Stimulated activated CD4-positive, alpha-beta T cell treated with anti-CD3 and anti-CD28 coated beads, Interleukin-1b, Interleukin-23, amount 100 ng/mL, for 1 hour (primary cell): ENCODE data around the gene TNFRSF19.

Experiments
- DNase-seq, 2 donors: peaks; one replicate each; pipeline ENCODE4 v3.0.0-alpha.2; 2020; ENCODE audit warnings: low read depth in 2 of 2

The TNFRSF19 gene

DNA sequence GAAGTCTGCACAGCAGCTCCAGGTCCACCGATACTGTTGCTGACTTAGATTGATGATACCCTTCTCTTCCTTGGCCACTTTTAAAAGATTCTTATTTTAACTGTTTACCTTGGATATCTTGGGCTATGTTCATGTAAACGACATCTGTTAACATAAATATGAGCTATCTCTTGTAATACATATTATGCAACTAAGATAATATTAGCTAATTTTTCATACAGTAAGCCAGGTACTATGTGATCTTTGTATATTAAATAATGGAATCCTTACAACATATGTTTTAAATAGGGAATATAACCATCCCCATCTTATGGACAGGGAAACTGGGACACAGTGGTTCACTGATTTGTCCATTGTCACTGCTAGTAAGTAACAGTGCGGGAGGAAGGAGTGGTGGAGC, 37.9 kb downstream of the TNFRSF19 start:
- DNase-seq, result no peak

DNA sequence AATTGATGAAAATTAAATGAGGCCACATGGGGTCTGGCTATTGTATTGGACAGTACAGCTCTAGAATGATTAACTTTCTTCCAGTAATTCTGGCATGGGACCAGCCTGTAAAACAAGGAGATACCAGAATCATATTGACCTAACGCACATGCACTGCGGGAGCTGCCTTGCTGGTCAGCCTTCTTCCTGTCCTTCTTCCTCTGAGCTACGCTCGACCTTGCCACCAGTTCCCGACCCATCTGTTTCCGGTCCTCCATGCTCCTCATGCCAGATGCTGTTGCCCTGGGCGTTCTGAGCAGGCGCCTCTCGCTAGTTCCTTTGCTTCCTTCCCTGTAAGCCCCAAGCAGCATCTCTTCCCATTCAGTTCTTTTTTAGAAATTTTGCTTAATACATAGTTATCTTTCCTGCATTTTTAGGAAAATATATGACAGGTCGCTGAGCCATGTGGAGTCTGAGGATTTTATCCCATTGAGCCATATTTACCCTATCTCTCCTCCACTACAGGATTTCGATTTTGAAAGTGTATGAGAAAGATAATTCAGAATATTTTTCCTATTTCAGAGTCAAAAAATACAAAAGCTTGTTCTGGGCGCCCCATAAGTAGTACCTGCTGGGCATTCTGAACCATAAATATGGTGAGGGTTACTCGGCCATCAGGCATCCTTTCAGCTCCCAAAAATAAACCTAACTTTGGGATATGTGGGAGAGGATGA, 38.6 kb downstream of the TNFRSF19 start:
- no peak for DNase-seq

DNA sequence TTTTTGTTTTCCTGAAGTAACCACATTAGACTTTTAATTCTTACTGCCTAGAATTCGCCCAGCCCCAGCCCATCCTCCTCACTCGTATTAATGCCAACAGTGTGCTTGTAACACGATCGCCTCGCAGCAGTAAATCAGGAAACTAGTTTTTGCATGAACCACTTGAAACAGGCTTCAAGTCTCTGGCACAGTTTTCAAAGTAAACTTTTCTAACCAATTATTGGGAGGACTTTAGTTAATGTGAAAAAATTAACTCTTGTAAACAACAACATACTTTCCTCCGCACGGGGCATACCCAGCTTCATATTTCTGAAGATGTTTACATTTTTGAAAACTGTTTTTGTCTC, 39.2 kb downstream of the TNFRSF19 start:
- DNase-seq, result no peak

DNA sequence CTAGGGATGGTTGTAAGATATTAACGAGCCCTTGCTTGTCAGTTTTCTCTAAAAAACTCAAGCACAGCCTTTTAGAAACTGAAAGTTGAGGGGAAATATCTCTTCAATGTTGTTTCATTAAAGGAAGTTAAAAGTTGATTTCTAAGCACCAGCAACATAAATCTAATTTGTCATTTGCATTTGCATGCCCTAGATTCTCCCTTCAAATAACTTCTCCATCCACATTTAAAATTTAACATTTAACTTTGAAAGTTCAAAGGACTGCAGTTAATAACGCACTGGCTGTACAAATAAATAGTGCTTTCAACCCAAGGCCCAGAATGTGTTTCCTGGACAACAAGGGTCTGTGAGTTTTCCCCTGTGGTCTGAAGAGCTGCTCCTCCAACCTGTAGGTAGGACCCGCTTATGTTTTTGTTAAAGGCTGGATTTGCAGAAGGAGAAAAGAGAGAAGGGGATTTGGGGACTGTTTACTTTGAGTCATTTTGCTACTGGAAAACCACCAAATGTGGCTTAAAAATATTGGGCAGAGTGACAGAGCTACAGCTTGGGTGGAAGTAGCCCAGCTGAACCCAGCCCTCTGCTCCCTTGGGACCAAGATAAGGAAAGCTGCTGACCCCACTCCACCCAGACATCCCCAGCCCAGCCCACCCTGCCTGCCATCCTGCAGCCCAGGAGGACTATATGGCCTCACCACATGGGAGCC, 39.8 kb downstream of the TNFRSF19 start:
- no peak for DNase-seq

DNA sequence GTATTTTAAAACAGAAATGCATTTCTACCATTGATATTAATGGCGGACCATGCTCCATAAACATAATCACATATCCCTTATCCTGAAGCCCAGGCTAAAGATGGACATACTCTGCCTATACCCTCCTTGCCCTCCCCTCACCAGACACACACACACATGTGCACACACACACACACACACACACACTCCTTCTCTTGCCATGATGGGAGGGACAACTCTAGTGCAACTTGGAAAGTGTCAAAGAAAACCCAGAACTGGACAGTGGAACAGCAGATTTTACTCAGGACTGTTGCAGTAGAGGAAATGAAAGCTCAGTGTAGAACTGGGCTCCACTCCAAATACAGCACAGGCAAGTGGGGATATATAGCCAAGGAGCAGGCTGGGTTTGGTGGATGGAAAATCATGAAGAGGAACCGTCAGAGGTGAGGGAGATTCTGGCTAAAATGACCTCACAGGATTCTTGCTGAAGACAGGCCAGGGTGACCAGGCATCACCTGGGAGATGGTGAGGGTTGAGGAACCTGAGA, 40.8 kb downstream of the TNFRSF19 start:
- no peak for DNase-seq

DNA sequence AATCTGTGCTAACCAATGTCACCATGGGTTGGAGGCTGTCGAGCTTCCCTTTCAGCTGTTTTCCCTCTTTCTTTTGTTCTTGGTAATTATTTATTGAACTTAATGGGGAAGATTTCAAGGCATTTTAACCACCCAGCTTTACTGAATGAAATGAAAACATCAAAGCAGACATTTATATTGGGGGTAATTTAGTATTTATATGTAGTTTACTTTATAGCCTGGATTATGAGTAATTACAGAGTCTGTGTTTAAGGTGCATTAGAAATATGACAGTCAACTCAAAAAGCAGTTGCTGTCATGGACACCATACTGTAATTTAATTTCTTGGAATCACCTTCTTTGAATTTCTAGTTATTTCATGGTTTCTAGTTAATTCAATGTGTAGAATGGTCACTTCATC, 42.0 kb downstream of the TNFRSF19 start:
- no peak for DNase-seq

DNA sequence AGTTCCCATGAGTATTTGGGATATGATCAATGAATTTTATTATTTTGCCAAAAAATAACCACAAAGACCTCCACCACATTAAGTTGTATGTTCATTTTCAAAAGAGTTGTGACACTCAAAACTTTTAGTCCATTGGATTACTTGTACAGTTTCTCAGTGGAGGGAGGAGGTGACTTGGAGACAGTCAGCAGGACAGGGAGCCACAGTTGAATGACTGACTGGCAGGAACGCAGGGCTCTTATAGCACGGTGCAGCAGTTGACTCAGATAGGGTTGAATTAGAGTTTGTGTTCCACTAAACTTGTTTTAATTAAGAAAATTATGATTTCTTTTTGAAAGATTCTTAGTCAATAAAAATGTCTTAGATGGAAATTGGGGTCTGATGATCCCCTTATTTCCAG, 42.5 kb downstream of the TNFRSF19 start:
- DNase-seq, result no peak

DNA sequence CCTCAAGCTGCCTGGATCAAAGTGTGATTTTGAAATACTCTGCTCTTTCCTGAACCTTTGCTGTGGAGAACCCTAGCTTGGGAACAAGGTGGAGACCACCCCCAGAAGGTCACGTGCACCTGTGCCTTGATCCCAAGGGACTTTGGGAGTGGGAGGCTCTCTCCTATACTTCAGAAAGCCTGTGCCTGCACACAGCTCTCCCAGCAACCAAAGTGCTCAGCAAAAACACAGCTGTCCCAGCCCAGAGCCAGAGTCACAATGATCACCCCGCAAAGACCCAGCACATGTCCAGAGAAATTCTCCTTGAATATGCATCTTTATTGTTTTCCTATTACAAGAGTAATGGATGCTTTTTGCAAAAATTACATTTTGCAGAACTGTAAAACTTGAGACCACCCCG, 43.4 kb downstream of the TNFRSF19 start:
- no peak for DNase-seq

DNA sequence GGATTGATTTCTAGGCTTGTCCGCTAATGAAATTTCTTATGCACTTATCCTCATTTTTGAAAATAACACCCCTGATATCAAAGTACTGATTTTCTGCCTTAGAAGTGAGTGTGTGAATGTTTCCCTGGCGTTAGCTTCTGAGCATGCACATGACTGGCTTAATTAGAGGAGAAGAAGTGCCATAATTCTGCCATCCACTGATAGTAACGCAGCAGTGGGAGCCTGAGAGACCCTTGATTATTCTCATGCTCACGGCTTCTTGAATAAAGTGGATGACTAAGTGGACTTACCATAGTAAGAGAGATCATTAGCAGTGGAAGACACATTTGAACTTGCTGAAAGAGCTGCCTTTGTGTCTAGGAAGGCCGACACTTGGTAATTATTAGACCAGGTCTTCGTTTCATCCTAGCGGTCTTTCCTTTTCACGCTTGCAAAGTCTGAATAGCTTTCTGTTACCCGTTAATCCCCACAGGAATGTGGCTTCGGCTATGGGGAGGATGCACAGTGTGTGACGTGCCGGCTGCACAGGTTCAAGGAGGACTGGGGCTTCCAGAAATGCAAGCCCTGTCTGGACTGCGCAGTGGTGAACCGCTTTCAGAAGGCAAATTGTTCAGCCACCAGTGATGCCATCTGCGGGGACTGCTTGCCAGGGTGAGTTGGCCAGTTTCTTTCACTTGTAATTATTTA, 45.3 kb downstream of the TNFRSF19 start:
- no peak for DNase-seq

DNA sequence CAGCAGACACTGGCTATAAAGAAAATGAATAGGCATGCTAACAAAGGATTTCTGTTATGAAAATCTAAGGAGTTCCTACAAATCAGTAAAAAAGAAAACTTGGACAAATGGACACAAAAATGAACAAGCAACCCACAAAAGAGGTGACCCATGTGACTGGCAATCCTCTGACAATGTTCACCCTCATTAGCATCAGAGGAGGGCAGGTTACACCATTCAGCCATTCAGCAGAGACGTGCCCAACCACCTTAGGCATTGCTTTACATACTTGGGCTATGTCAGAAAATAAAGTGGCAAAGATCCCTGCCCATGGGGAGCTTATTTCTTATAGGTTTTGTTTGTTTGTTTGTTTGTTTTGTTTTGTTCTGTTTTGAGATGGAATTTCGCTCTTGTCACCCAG, 46.0 kb downstream of the TNFRSF19 start:
- no peak for DNase-seq

DNA sequence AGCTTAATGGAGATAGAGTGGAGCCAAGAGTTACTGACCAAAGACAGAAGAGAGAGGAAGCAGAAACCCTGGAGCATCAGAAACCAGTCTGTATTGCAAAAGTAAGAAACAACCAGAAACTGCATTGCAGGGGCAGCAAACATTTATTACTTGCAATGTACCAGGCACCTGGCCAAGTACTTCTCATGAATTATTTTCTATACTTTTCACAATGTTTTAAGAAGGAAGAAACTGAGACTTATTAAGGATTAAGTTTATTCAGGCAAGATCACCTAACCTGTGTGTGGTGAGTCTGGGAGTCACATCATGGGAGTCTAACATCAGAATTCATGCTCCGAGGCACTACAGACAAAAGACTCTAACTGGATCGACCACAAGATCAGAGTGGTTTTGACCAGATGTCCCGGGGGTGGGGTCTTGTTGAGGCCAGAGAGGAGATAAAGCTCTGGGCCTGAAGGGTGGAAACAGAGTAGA, 47.4 kb downstream of the TNFRSF19 start:
- DNase-seq, result no peak

DNA sequence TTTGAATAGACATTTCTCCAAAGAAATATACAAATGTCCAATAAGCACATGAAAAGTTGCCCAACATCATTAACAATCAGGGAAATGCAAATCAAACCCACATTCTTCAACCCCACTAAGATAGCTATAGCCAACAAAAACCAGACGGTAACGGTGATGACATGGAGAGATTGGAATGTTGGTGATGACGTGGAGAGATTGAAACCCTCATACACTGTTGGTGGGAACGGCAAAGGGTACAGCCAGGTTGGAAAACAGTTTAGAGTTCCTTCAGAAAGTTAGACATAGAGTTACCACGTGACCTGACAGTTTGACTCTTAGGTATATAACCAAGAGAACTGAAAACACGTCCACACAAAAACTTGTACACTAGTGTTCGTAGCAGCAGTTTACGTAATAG, 48.1 kb downstream of the TNFRSF19 start:
- no peak for DNase-seq

DNA sequence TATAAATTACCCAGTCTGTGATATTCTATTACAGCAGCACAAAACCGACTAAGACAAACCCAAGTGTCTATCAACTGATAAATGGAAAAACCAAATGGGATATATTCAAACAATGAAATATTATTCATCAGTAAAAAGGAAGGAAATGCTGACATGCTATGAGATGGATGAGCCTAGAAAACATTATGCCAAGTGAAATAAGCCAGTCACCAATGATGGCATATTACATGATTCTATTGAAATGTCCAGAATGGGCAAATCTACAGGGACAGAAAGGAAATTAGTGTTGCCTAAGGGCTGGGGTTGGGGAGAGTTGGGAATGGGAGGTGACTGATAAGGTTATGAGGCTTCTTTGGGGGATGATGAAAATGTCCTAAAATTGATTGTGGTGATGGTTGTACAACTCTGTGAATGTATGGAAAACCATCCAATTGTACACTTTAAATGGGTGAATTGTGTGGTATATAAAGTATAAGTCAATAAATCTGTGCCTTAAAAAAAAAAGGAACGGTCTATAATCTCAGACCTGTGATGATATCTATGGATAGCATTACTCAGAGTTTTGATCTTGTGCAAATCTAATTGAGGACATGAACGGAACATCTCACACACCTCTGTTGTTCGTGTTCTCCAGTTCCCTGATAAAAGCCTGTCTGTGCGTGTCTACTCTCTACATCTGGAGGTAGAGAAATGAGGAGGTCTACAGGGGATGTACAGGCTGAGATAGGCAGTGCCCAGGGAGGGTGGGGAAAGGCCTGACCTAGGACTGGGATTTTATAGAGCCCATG, 49.0 kb downstream of the TNFRSF19 start:
- no peak for DNase-seq

DNA sequence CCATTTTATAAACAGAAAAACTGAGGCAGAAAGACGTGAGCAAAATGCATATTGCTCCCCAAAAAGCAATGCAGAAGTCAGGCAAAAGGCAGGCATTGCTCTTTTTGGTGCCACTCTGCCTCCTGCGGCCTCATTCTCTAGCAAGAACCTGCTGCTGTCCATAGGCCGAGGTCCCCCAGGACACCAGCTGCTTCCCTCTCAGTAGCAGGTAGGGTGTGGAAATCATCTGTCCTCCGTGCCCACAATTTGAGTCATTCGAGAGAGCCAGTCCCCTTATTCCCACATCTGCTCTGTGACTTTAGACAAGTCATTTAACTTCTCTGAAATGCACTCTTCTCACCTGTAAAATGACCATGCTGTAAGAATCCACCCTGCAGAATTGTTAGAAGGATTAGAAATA, 50.0 kb downstream of the TNFRSF19 start:
- DNase-seq, result no peak

DNA sequence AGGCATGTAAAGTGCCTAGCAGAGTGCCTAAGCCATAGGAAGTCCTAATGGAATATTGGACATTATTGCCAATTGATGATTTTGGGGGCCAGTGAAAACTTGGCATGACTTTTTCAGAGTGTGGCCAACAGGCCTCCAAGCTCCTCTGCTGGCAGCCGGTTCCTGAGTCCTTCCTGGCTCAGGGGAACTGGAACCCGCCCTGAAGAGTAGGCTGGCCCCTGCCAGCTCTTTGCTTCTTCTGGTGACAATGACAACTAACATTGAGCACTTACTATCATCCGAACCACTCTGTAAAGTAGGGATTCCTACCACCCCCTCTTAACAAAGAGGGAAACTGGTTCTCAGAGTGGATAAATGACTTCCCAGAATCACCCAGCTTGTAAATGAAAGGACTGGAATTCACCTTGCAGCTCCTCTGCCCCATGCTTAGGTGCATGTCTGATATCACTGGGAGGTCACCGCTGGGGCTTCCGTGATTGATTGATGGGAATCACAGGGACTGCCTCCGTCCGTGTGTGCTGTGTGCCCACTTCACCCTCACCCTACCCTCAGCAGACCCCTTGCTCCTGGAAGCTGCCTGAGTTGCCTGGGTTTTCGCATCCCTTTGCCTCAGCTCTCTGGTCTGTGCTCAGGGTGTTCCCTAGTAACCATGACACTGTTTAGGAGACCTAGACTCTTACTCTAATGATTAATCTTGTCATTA, 50.6 kb downstream of the TNFRSF19 start:
- DNase-seq, result no peak

DNA sequence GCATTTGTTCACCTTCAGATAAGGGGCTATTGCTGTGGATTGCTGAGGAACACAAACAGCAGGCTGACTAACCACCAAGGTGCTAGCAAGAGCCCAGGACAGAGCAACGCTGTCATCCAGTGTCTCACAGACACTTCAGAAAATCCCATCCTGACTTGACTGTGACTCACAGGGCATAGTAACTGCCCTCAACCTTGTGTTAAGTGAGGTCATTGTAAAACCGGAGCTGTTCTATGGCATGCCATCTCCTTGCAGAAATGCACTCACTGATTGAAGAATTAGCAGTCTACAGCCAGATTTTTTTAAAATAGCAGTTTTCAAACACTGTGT, 51.1 kb downstream of the TNFRSF19 start:
- DNase-seq, result no peak

DNA sequence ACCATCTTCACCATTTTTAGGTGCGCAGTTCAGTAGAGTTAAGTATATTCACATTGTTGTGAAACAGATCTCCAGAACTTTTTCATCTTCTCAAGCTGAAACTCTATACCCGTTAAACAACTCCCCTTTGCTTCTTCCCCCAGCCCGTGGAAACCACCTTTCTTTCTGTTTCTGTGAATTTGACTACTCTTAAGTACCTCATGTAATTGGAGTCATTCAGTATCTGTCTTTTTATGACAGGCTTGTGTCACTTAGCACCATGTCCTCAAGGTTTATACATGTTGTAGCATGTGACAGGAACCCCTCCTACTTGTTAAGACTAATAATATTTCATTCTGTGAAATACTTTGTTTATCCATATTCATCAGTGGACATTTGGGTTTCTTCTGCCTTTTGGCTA, 52.8 kb downstream of the TNFRSF19 start:
- DNase-seq, result no peak

DNA sequence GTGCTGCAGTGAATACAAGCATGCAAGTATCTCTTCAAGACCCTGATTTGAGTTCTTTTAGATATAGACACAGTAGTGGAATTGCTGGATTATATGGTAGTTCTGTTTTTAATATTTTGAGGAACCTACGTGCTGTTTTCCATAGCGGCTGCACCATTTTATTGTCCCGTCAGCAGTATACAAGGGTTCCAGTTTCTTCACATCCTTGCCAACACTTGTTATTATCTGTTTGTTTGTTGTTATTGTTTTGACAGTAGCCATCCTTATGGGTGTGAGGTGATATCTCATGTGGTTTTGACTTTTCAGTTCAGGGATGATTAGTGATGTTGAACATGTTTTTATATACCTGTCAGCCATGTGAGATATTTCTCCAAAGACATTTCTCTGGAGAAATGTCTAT, 53.2 kb downstream of the TNFRSF19 start:
- DNase-seq, result no peak

DNA sequence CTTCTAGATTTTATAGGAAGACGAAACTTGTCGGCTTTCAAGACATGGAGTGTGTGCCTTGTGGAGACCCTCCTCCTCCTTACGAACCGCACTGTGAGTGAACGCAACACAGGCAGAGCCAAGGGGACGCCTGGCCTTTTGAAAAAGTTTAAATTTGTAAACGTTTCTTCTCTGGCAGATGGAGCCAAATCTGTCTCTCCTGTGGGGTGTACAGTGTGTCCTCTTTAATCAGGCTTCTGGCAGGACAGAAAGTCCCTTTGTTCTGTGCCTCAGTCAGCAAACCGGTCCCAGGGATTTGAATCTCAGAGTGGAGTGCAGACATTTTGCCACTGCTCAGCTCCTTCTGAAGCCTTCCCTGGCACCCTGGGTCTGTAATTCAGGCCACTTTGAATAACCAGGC, 56.5 kb downstream of the TNFRSF19 start:
- DNase-seq, result no peak

DNA sequence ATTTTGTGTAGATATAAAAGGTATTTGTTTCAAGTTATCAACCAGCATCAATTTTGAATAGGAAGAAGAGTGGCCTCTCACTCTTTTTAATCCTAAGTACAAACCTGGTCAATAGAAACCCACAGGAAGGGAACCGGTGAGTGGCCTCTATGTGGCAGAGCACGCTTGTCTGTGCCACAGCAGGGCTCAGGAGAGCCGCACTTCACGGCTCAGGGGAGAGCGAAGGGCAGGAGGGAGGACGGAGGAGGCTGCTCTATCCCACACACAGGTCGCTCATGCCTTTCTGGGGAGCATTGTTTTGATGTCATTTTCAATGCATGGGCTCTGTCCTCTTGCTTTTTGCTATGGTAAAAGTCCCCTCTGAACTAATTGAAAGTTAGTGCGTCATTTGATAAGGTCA, 57.2 kb downstream of the TNFRSF19 start:
- no peak for DNase-seq

DNA sequence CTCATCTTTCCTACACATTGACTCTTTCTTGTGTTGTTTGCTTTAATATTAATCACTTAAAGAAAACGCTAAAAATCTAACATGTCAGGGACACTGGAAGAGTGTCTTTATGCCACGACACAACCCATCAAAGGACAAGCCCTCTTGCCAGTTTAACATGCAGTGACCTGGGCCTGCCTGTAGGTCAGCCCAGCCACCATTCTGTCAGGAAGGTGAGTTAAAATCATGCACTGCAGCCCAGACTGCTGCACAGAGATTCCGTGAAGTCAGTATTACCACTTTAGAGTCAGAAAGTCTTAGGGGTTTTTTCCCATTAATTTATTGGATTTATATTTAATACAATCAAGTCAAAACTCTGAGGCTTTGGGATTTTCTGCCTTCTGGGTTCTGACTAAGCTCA, 58.0 kb downstream of the TNFRSF19 start:
- DNase-seq, result no peak
